Endothelial cell of umbilical vein (primary cell): Measurements from ENCODE around the gene PSMB8. TPM values are rescaled to one million over a fixed set of nuclear protein-coding genes. Genes with fewer than 3 reads are reported as not detected.
A peak's percentile ranks its signal among the peaks of the same experiment; 100 is the strongest.

Experiments used
- BruUV-seq: library from RNA; stranded (reverse); fragments of 400-500 nt; replicated peaks from 2 replicates; lab custom pipeline; 2021; lab: Mats Ljungman, UMichigan
- CTCF ChIA-PET: fragments of 300-600, 350-600 bp; sonication (Branson Sonifier 250); formaldehyde crosslinking; loops from one replicate; lab custom pipeline; 2021; ENCODE audit warnings: antibody characterized with exemption, inconsistent platforms; lab: Charles Lee
- POLR2A ChIA-PET: fragments of 300-600, 350-600 bp; sonication (Branson Sonifier 250); formaldehyde crosslinking; loops from one replicate; lab custom pipeline; 2021; ENCODE audit warnings: antibody characterized with exemption, inconsistent platforms; lab: Charles Lee
- DNase-seq: peaks from one replicate; pipeline ENCODE4 v3.0.0-alpha.2; 2011; ENCODE audit warnings: low read depth, low spot score
- FAIRE-seq: peaks from 2 replicates; lab custom pipeline; 2011; peaks lifted over from hg19 to GRCh38; lab: Jason Lieb, UNC
- H2AFZ ChIP-seq: 2 replicates; pipeline ENCODE4 v1.6.0; 2012; ENCODE audit warnings: low read depth, low read length, control low read depth, inconsistent platforms
- H3K27ac ChIP-seq: 2 replicates; pipeline ENCODE4 v1.5.1; 2011; ENCODE audit warnings: low read depth, mild to moderate bottlenecking, control low read depth, low read length, moderate library complexity; ENCODE audit not compliant: insufficient read depth
- H3K27me3 ChIP-seq, 2 experiments: 2 replicates each; pipeline versions ENCODE4 v1.6.0 to v1.6.1; 2011; ENCODE audit warnings: low read length in 2 of 2, mixed read lengths in 1 of 2; ENCODE audit not compliant: control insufficient read depth in 2 of 2, insufficient read depth in 2 of 2
- H3K36me3 ChIP-seq, 2 experiments: 2 replicates in 1 of 2; 3 replicates in 1 of 2; pipeline ENCODE4 v1.5.1; 2011; ENCODE audit warnings: low read length in 2 of 2, mild to moderate bottlenecking in 1 of 2, moderate library complexity in 1 of 2; ENCODE audit not compliant: control insufficient read depth in 2 of 2, insufficient read depth in 2 of 2; ENCODE audit errors: extremely low read depth in 1 of 2
- H3K4me1 ChIP-seq: 3 replicates; pipeline ENCODE4 v1.5.1; 2011; ENCODE audit warnings: mild to moderate bottlenecking, low read length; ENCODE audit not compliant: control insufficient read depth, insufficient read depth; ENCODE audit errors: extremely low read depth
- H3K4me2 ChIP-seq: 2 replicates; pipeline ENCODE4 v1.6.1; 2011; ENCODE audit warnings: low read length, control low read depth, mixed read lengths; ENCODE audit not compliant: insufficient read depth
- H3K4me3 ChIP-seq, 3 experiments: fragments of 200-600 bp in 1 of 3; sonication (generic), shearing (Covaris generic) in 1 of 3; replicated peaks in 1 of 3; 2 replicates each; pipeline ENCODE4 v1.5.1; 2011 to 2016; ENCODE audit warnings: control low read depth in 3 of 3, low read length in 3 of 3, mild to moderate bottlenecking in 2 of 3, inconsistent platforms in 1 of 3, low read depth in 1 of 3, moderate library complexity in 1 of 3; ENCODE audit not compliant: insufficient read depth in 1 of 3
- H3K79me2 ChIP-seq: 2 replicates; pipeline ENCODE4 v1.6.0; 2012; ENCODE audit warnings: low read length, inconsistent platforms; ENCODE audit not compliant: control insufficient read depth, insufficient read depth
- H3K9ac ChIP-seq: replicated peaks from 2 replicates; pipeline ENCODE3; 2011; ENCODE audit warnings: low read length, control low read depth; ENCODE audit not compliant: insufficient read depth; ENCODE audit errors: extremely low read depth
- H3K9me1 ChIP-seq: replicated peaks from 3 replicates; pipeline ENCODE4 v1.6.0; 2011; ENCODE audit warnings: mild to moderate bottlenecking, low read length; ENCODE audit not compliant: control insufficient read depth, insufficient read depth; ENCODE audit errors: extremely low read depth
- H3K9me3 ChIP-seq: replicated peaks from 2 replicates; pipeline ENCODE4 v1.5.1; 2012; ENCODE audit warnings: low read length, inconsistent platforms; ENCODE audit not compliant: control insufficient read depth, insufficient read depth
- H4K20me1 ChIP-seq: replicated peaks from 2 replicates; pipeline ENCODE3; 2011; ENCODE audit warnings: mild to moderate bottlenecking, low read length; ENCODE audit not compliant: control insufficient read depth, insufficient read depth; ENCODE audit errors: extremely low read depth
- CTCF ChIP-seq, 2 donors: IDR thresholded peaks; 1 replicate in 1 of 2; 2 replicates in 1 of 2; pipeline ENCODE4 v1.5.1; 2011; ENCODE audit warnings: low read length in 2 of 2, mild to moderate bottlenecking in 2 of 2, moderate library complexity in 2 of 2, control low read depth in 1 of 2, inconsistent platforms in 1 of 2, low read depth in 1 of 2; ENCODE audit not compliant: insufficient read depth in 1 of 2; ENCODE audit errors: extremely low read depth in 1 of 2
- EZH2 ChIP-seq: IDR thresholded peaks from 2 replicates; pipeline ENCODE4 v1.6.1; 2012; ENCODE audit warnings: borderline replicate concordance, low read depth, mild to moderate bottlenecking, moderate library complexity, low read length, inconsistent platforms; ENCODE audit not compliant: severe bottlenecking
- FOS ChIP-seq: IDR thresholded peaks from 2 replicates; pipeline ENCODE4 v1.6.1; 2011; ENCODE audit warnings: mild to moderate bottlenecking, low read length, moderate library complexity, borderline replicate concordance; ENCODE audit not compliant: insufficient read depth
- GATA2 ChIP-seq: IDR thresholded peaks from 2 replicates; pipeline ENCODE4 v1.7.0; 2011; ENCODE audit warnings: low read depth, mild to moderate bottlenecking, moderate library complexity, mixed read lengths, low read length; ENCODE audit not compliant: insufficient read length, insufficient read depth
- JUN ChIP-seq: IDR thresholded peaks from 2 replicates; pipeline ENCODE4 v1.6.1; 2011; ENCODE audit warnings: borderline replicate concordance, low read depth; ENCODE audit not compliant: insufficient read length, insufficient read depth
- MYC ChIP-seq: IDR thresholded peaks from one replicate; pipeline ENCODE4 v1.6.1; 2011; ENCODE audit warnings: mild to moderate bottlenecking, low read depth, low read length
- POLR2A ChIP-seq: IDR thresholded peaks from 2 replicates; pipeline ENCODE4 v1.6.1; 2012; ENCODE audit warnings: low read depth, mild to moderate bottlenecking, control low read depth, low read length
- POLR2AphosphoS5 ChIP-seq: IDR thresholded peaks from 2 replicates; pipeline ENCODE4 v1.6.1; 2012; ENCODE audit warnings: low read depth, mild to moderate bottlenecking, control low read depth, low read length, moderate library complexity; ENCODE audit not compliant: insufficient read depth
- dilution Hi-C: fragments of 300-500 bp; cut with MboI; formaldehyde crosslinking; loops from one replicate; pipeline ENCODE4 v1.15.0; 2019; ENCODE audit warnings: low sequenced_read_pairs; ENCODE audit not compliant: extremely low pct_ligation_motif_present
- intact Hi-C: fragments of 100-400 bp; cut with micrococcal nuclease; formaldehyde crosslinking; loops from one replicate; pipeline ENCODE4 v1.10.0; 2022
- polyA plus RNA-seq, 4 experiments: library from polyadenylated mRNA; depleted of rRNA in 3 of 4; stranded (reverse) in 3 of 4; unstranded in 1 of 4; fragments of >200 nt; gene quantifications; 2 replicates each; pipeline versions ENCODE4 v1.2.1 to v1.2.3, GENCODE V29; 2011 to 2012; ENCODE audit warnings: missing spikeins in 1 of 4
- total RNA-seq: library from RNA; stranded (reverse); gene quantifications from 2 replicates; pipeline ENCODE4 v1.2.3, GENCODE V29; 2021
- TF ChIP-seq, protein P1 (sequence below): IDR thresholded peaks from 2 replicates; pipeline ENCODE4 v1.6.1; 2011; ENCODE audit not compliant: insufficient read depth, insufficient read length

Gene PSMB8
- total and polyA plus RNA-seq, 2 donors (not counting 3 experiments of a cell fraction or from before 2014, with no cell fraction given): 40.1 to 49.4 TPM

DNA sequence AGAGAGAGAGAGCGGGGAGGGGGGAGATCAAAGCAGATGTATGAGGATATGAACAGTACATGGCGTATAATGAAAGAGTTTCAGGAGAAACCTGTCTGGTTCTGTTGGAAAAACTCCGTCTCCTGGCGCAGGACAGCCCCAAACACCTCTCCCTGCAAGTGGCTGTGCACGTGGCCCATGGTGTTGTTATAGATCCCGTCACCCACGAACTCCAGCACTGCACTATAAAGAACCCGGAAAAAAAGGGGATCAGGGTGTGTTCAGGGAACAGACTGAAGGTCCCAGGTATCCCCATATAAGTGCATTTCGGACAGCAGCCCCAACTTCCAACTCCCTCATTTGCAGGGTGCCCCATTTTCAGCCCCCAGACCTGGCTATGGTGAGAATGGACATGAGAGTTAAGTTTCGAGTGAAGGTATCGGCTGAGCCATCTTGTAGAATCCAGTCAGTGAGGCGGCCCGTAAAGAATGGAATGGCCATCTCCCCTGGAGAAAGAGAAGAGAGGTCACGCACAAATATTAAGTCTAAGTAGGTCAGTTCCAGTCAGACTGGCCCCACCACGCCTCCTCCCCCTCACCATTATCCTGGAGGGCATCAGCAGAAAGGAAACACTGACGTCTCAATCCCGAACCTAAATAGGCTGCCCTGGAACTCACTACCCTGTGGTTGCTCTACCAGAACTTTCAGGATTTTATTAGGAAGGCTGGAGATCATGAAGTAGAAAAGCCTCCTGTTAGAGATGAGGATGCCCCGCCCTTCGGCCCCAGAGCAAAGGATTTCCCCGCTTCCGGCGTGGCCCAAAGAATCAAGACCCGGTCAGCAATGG is 8.4 kb upstream of the PSMB8 start:
- CTCF ChIA-PET: interaction anchor here (1.3 to 8.1 kb wide), 10 partner anchors 8 to 466 kb away, joined by 3 to 274 read pairs (median 19); partner anchors contain the start of genes PSMB8, TAP2 and ZBTB22

More for the DNA sequence above, 8.4 kb upstream of the PSMB8 start:
- TF ChIP-seq POLR2A: no peak
- TF ChIP-seq CTCF (IDR thresholded peaks at IDR 0.05; ENCODE audit: extremely low read depth in 1 of 2, insufficient read depth in 1 of 2, low read depth in 1 of 2, low read length in 2 of 2): no peak
- no peak for TF ChIP-seq POLR2AphosphoS5
- no peak for TF ChIP-seq MYC
- TF ChIP-seq FOS: no peak
- TF ChIP-seq, protein P1, sequence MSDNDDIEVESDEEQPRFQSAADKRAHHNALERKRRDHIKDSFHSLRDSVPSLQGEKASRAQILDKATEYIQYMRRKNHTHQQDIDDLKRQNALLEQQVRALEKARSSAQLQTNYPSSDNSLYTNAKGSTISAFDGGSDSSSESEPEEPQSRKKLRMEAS: no peak
- TF ChIP-seq EZH2: no peak
- TF ChIP-seq JUN: no peak
- TF ChIP-seq GATA2: no peak
- POLR2A ChIA-PET: interaction anchor here (2.2 kb wide), 1 partner anchor 14 kb away, joined by 12 read pairs; the partner anchor contains the start of gene TAP2
- Histone ChIP-seq H3K4me3 (peak overlapping the region; percentile 63 to 83 (median 75)), H3K27ac (no peak overlapping the region), H3K9ac (peak overlapping the region; percentile 50), H3K9me3 (no peaks in the 10 kb centered on the region), H4K20me1 (no peaks in the 10 kb centered on the region), H2AFZ (peak overlapping the region; percentile 61), H3K27me3 (peaks cover 0 to 15% of the 10 kb centered on the region in 2 experiments), H3K36me3 (no peaks in the 10 kb centered on the region), H3K4me2 (peak overlapping the region; percentile 75), H3K9me1 (no peaks in the 10 kb centered on the region), H3K4me1 (peaks cover 13% of the 10 kb centered on the region), H3K79me2 (no peaks in the 10 kb centered on the region)
- intact Hi-C loops (no loop called here), dilution Hi-C loops (no loop called here)
- DNase-seq: no peak
- no TSS peak for BruUV-seq
- FAIRE-seq: no peak
